Mucosa of rectum (tissue), 2 donors: Measurements from ENCODE around the gene MOCS1.

ENCODE experiments used
- H3K27ac ChIP-seq, 2 donors: one replicate each; pipeline ENCODE4 v1.7.0; 2013; ENCODE audit warnings: inconsistent platforms in 2 of 2, low read depth in 2 of 2, low read length in 2 of 2
- H3K27me3 ChIP-seq, 2 donors: one replicate each; pipeline ENCODE4 v1.7.0; 2013; ENCODE audit warnings: low read length in 2 of 2; ENCODE audit not compliant: control insufficient read depth in 2 of 2, insufficient read depth in 2 of 2
- H3K36me3 ChIP-seq, 2 donors: one replicate each; pipeline ENCODE4 v1.7.0; 2013; ENCODE audit warnings: low read length in 2 of 2; ENCODE audit not compliant: control insufficient read depth in 2 of 2, insufficient read depth in 2 of 2
- H3K4me1 ChIP-seq, 2 donors: one replicate each; pipeline ENCODE4 v1.7.0; 2013; ENCODE audit warnings: low read length in 2 of 2, mild to moderate bottlenecking in 1 of 2; ENCODE audit not compliant: control insufficient read depth in 2 of 2, insufficient read depth in 2 of 2
- H3K4me3 ChIP-seq, 2 donors: one replicate each; pipeline ENCODE4 v1.7.0; 2013; ENCODE audit warnings: low read length in 2 of 2
- H3K9ac ChIP-seq, 2 donors: one replicate each; pipeline ENCODE4 v1.7.0; 2013; ENCODE audit warnings: low read length in 2 of 2, low read depth in 1 of 2, mild to moderate bottlenecking in 1 of 2
- H3K9me3 ChIP-seq, 2 donors: one replicate each; pipeline ENCODE4 v1.7.0; 2013; ENCODE audit warnings: low read length in 2 of 2; ENCODE audit not compliant: control insufficient read depth in 2 of 2
- donor health status: healthy.
- donor health status: Normal muscosa, but diverticular disease.

The MOCS1 gene

GRCh38 chr6:39906318-39906761, 27.9 kb downstream of the MOCS1 start:
- Histone ChIP-seq H3K4me3 (no peak overlapping the region), H3K9ac (no peak overlapping the region), H3K27ac (no peak overlapping the region), H3K9me3 (no peaks in the 10 kb centered on the region), H3K4me1 (no peaks in the 10 kb centered on the region), H3K36me3 (peaks cover 5 to 11% of the 10 kb centered on the region in 2 donors), H3K27me3 (no peaks in the 10 kb centered on the region)

- Histone ChIP-seq H3K4me1 (no peaks in the 10 kb centered on the region), H3K9me3 (no peaks in the 10 kb centered on the region), H3K27ac (no peak overlapping the region), H3K27me3 (no peaks in the 10 kb centered on the region), H3K36me3 (peaks cover 5 to 11% of the 10 kb centered on the region in 2 donors), H3K4me3 (no peak overlapping the region), H3K9ac (no peak overlapping the region)
Measured at GRCh38 chr6:39905640-39905975, 28.7 kb downstream of the MOCS1 start.

- no peak overlapping the region for H3K4me3 ChIP-seq
- H3K9ac ChIP-seq: no peak overlapping the region
- H3K27ac ChIP-seq: no peak overlapping the region
- H3K9me3 ChIP-seq: no peaks in the 10 kb centered on the region
- H3K36me3 ChIP-seq: peaks cover 5 to 8% of the 10 kb centered on the region in 2 donors
- H3K27me3 ChIP-seq: no peaks in the 10 kb centered on the region
- no peaks in the 10 kb centered on the region for H3K4me1 ChIP-seq
Measured at GRCh38 chr6:39904946-39905639, 29.2 kb downstream of the MOCS1 start.

- Histone ChIP-seq H3K9me3 (no peaks in the 10 kb centered on the region), H3K4me3 (no peak overlapping the region), H3K27ac (no peak overlapping the region), H3K27me3 (no peaks in the 10 kb centered on the region), H3K36me3 (peaks cover 5 to 6% of the 10 kb centered on the region in 2 donors), H3K4me1 (no peaks in the 10 kb centered on the region), H3K9ac (no peak overlapping the region)
Measured at GRCh38 chr6:39903656-39904055, 30.6 kb downstream of the MOCS1 start.

GRCh38 chr6:39902786-39903465, 31.3 kb downstream of the MOCS1 start:
- no peak overlapping the region for H3K27ac ChIP-seq
- H3K9me3 ChIP-seq: no peaks in the 10 kb centered on the region
- no peak overlapping the region for H3K4me3 ChIP-seq
- peaks cover 5 to 6% of the 10 kb centered on the region in 2 donors for H3K36me3 ChIP-seq
- H3K4me1 ChIP-seq: peaks cover 0 to 3% of the 10 kb centered on the region in 2 donors
- no peak overlapping the region for H3K9ac ChIP-seq
- no peaks in the 10 kb centered on the region for H3K27me3 ChIP-seq

GRCh38 chr6:39902136-39902535, 32.1 kb downstream of the MOCS1 start:
- H3K9me3 ChIP-seq: no peaks in the 10 kb centered on the region
- H3K27ac ChIP-seq: no peak overlapping the region
- no peaks in the 10 kb centered on the region for H3K27me3 ChIP-seq
- peaks cover 0 to 4% of the 10 kb centered on the region in 2 donors for H3K4me1 ChIP-seq
- peaks cover 5 to 6% of the 10 kb centered on the region in 2 donors for H3K36me3 ChIP-seq
- H3K4me3 ChIP-seq: no peak overlapping the region
- no peak overlapping the region for H3K9ac ChIP-seq

- H3K4me3 ChIP-seq: no peak overlapping the region
- H3K4me1 ChIP-seq: peaks cover 0 to 4% of the 10 kb centered on the region in 2 donors
- H3K27me3 ChIP-seq: no peaks in the 10 kb centered on the region
- H3K27ac ChIP-seq: no peak overlapping the region
- H3K9me3 ChIP-seq: no peaks in the 10 kb centered on the region
- no peak overlapping the region for H3K9ac ChIP-seq
- H3K36me3 ChIP-seq: peaks cover 3 to 6% of the 10 kb centered on the region in 2 donors
Measured at GRCh38 chr6:39901670-39902069, 32.6 kb downstream of the MOCS1 start.

GRCh38 chr6:39901116-39901655, 33.1 kb downstream of the MOCS1 start:
- Histone ChIP-seq H3K9ac (no peak overlapping the region), H3K4me1 (peaks cover 0 to 4% of the 10 kb centered on the region in 2 donors), H3K4me3 (no peak overlapping the region), H3K27ac (no peak overlapping the region), H3K27me3 (no peaks in the 10 kb centered on the region), H3K36me3 (peaks cover 0 to 6% of the 10 kb centered on the region in 2 donors), H3K9me3 (no peaks in the 10 kb centered on the region)

GRCh38 chr6:39899554-39900295, 34.5 kb downstream of the MOCS1 start:
- H3K27ac ChIP-seq: no peak overlapping the region
- no peak overlapping the region for H3K4me3 ChIP-seq

GRCh38 chr6:39898625-39899024, 35.6 kb downstream of the MOCS1 start:
- Histone ChIP-seq H3K4me1 (peaks cover 0 to 4% of the 10 kb centered on the region in 2 donors), H3K27ac (no peak overlapping the region), H3K27me3 (no peaks in the 10 kb centered on the region), H3K9ac (no peak overlapping the region), H3K36me3 (no peaks in the 10 kb centered on the region), H3K4me3 (no peak overlapping the region), H3K9me3 (no peaks in the 10 kb centered on the region)

More at GRCh38 chr6:39899554-39900295, 34.5 kb downstream of the MOCS1 start:
- H3K9me3 ChIP-seq: no peaks in the 10 kb centered on the region
- no peaks in the 10 kb centered on the region for H3K27me3 ChIP-seq
- H3K9ac ChIP-seq: no peak overlapping the region
- no peaks in the 10 kb centered on the region for H3K36me3 ChIP-seq
- peaks cover 0 to 4% of the 10 kb centered on the region in 2 donors for H3K4me1 ChIP-seq
